GM15510 (cell line): ENCODE data around the gene LYZL4.

Experiments
- POLR2A ChIP-seq: IDR thresholded peaks from 3 replicates; pipeline ENCODE4 v1.6.1; 2011; ENCODE audit warnings: borderline replicate concordance; ENCODE audit not compliant: insufficient read length; ENCODE audit errors: extremely low read depth

The LYZL4 gene

GRCh38 chr3:42434777-42435380 lies 24.5 kb upstream of the LYZL4 start:
- TF ChIP-seq POLR2A, result no peak

- TF ChIP-seq POLR2A, result no peak
Observed at GRCh38 chr3:42432485-42432884, 22.1 kb upstream of the LYZL4 start.

GRCh38 chr3:42430781-42431532 lies 20.5 kb upstream of the LYZL4 start:
- TF ChIP-seq POLR2A, result no peak

- TF ChIP-seq POLR2A, result no peak
Observed at GRCh38 chr3:42428830-42429229, 18.4 kb upstream of the LYZL4 start.

GRCh38 chr3:42425736-42426407 lies 15.5 kb upstream of the LYZL4 start:
- TF ChIP-seq POLR2A, result no peak

GRCh38 chr3:42424911-42425310 lies 14.5 kb upstream of the LYZL4 start:
- TF ChIP-seq POLR2A, result no peak

- TF ChIP-seq POLR2A, result no peak
Observed at GRCh38 chr3:42421818-42422796, 11.7 kb upstream of the LYZL4 start.

GRCh38 chr3:42419563-42419962 lies 9.2 kb upstream of the LYZL4 start:
- no peak for TF ChIP-seq POLR2A

- TF ChIP-seq POLR2A, result no peak
Observed at GRCh38 chr3:42412526-42413155, 2.2 kb upstream of the LYZL4 start.

GRCh38 chr3:42411429-42411828 lies 1.0 kb upstream of the LYZL4 start:
- TF ChIP-seq POLR2A, result no peak

- no peak for TF ChIP-seq POLR2A
Observed at GRCh38 chr3:42408156-42408555, 2.3 kb downstream of the LYZL4 start.

GRCh38 chr3:42406727-42407450 lies 3.5 kb downstream of the LYZL4 start:
- TF ChIP-seq POLR2A, result no peak

GRCh38 chr3:42405857-42406256 lies 4.6 kb downstream of the LYZL4 start:
- no peak for TF ChIP-seq POLR2A
